GM21723 (cell line): Measurements from ENCODE around the gene URGCP.
"Not testable (repeated sequence)": the region's sequence is repeated elsewhere in the genome, so short reads cannot be mapped to it uniquely, and the experiment has no call there.

ENCODE experiments used
- ATAC-seq: cut with Tn5 transposase; IDR thresholded peaks from one replicate; pipeline ENCODE4 v1.9.1; 2021; ENCODE audit warnings: mild to moderate bottlenecking, moderate library complexity; ENCODE audit not compliant: unreplicated experiment

Gene URGCP

GRCh38 chr7:43834463-43835251, 71.7 kb downstream of the URGCP start:
- ATAC-seq: peak; percentile 45

DNA sequence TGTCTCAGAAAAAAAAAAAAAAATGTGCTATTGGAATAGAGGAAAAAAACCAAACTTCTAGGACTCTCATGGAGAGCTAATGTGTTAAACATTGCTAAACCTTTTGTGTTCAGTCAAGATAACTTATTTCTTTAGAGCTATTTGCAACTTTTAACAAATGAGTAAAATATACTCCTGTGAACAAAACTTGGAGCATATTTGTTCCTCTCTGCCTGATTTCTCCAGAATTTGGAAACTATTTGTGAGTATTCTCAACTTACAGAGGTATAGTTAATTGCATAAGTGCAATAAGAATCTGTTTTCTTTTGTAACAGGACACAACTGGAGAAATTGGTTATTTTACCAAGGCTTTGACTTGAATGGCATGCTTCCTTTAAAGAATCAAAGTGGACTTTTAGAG, 75.5 kb downstream of the URGCP start:
- not testable (repeated sequence) for ATAC-seq
